ENCODE data around the gene UBR3. TPM values are rescaled to one million over a fixed set of nuclear protein-coding genes. Genes with fewer than 3 reads are reported as not detected.

Gene UBR3
- total RNA-seq, 1 donor from 2014 or later = 29.5 TPM

- TF ChIP-seq CTCF (conservative IDR thresholded peaks at IDR 0.05) = no peak
- DNase-seq (ENCODE audit: low read depth, low spot score) = no peak
- no peak overlapping the region for H3K27ac Mint-ChIP-seq (ENCODE audit: unreplicated experiment)
These were observed 229.6 kb downstream of the UBR3 start for GRCh38 chr2:170056900-170057299.

GRCh38 chr2:170063456-170064235 lies 236.4 kb downstream of the UBR3 start:
- H3K27ac Mint-ChIP-seq (ENCODE audit: unreplicated experiment) = no peak overlapping the region
- no peak overlapping the region for H3K4me3 Mint-ChIP-seq
- H3K9me3 Mint-ChIP-seq = no peaks in the 10 kb centered on the region

More at GRCh38 chr2:170056900-170057299, 229.6 kb downstream of the UBR3 start:
- H3K27me3 Mint-ChIP-seq (ENCODE audit: low read depth) = no peaks in the 10 kb centered on the region
- H3K4me3 Mint-ChIP-seq = no peak overlapping the region
- H3K36me3 Mint-ChIP-seq (ENCODE audit: low read depth) = peaks cover 8% of the 10 kb centered on the region
- H3K9me3 Mint-ChIP-seq = no peaks in the 10 kb centered on the region
- no peaks in the 10 kb centered on the region for H3K4me1 Mint-ChIP-seq

GRCh38 chr2:170070778-170071177 lies 243.5 kb downstream of the UBR3 start:
- H3K4me3 Mint-ChIP-seq = no peak overlapping the region
- H3K27ac Mint-ChIP-seq (ENCODE audit: unreplicated experiment) = no peak overlapping the region
- no peak for TF ChIP-seq CTCF (conservative IDR thresholded peaks at IDR 0.05)
- H3K36me3 Mint-ChIP-seq (ENCODE audit: low read depth) = peaks cover 42% of the 10 kb centered on the region
- no peaks in the 10 kb centered on the region for H3K27me3 Mint-ChIP-seq (ENCODE audit: low read depth)
- H3K9me3 Mint-ChIP-seq = peaks cover 14% of the 10 kb centered on the region
- DNase-seq (ENCODE audit: low read depth, low spot score) = no peak
- no peaks in the 10 kb centered on the region for H3K4me1 Mint-ChIP-seq

More at GRCh38 chr2:170063456-170064235, 236.4 kb downstream of the UBR3 start:
- no peaks in the 10 kb centered on the region for H3K27me3 Mint-ChIP-seq (ENCODE audit: low read depth)
- H3K36me3 Mint-ChIP-seq (ENCODE audit: low read depth) = peaks cover 14% of the 10 kb centered on the region
- DNase-seq (ENCODE audit: low read depth, low spot score) = no peak
- no peak for TF ChIP-seq CTCF (conservative IDR thresholded peaks at IDR 0.05)
- no peaks in the 10 kb centered on the region for H3K4me1 Mint-ChIP-seq

- H3K27ac Mint-ChIP-seq (ENCODE audit: unreplicated experiment) = no peak overlapping the region
- peaks cover 37% of the 10 kb centered on the region for H3K36me3 Mint-ChIP-seq (ENCODE audit: low read depth)
- H3K9me3 Mint-ChIP-seq = peaks cover 14% of the 10 kb centered on the region
- DNase-seq (ENCODE audit: low read depth, low spot score) = no peak
- H3K4me3 Mint-ChIP-seq = no peak overlapping the region
- no peaks in the 10 kb centered on the region for H3K4me1 Mint-ChIP-seq
- TF ChIP-seq CTCF (conservative IDR thresholded peaks at IDR 0.05) = no peak
- no peaks in the 10 kb centered on the region for H3K27me3 Mint-ChIP-seq (ENCODE audit: low read depth)
These were observed 246.0 kb downstream of the UBR3 start for GRCh38 chr2:170073288-170073687.

GRCh38 chr2:170076189-170076588 lies 248.9 kb downstream of the UBR3 start:
- Mint-ChIP-seq H3K4me3 (no peak overlapping the region), H3K9me3 (peaks cover 2% of the 10 kb centered on the region), H3K27ac (ENCODE audit: unreplicated experiment) (no peak overlapping the region), H3K4me1 (no peaks in the 10 kb centered on the region), H3K27me3 (ENCODE audit: low read depth) (no peaks in the 10 kb centered on the region), H3K36me3 (ENCODE audit: low read depth) (peaks cover 17% of the 10 kb centered on the region)
- no peak for TF ChIP-seq CTCF (conservative IDR thresholded peaks at IDR 0.05)
- no peak for DNase-seq (ENCODE audit: low read depth, low spot score)
